ENCODE measurements around the gene MSRB3. TPM values are rescaled to one million over a fixed set of nuclear protein-coding genes. Genes with fewer than 3 reads are reported as not detected.

MSRB3 gene
- total and polyA plus RNA-seq, 10 of the 15 experiments (the other 5 are each of a cell fraction or from before 2014, with no cell fraction given): 0.07 to 2.7 (median 1.3) TPM

GRCh38 chr12:65403188-65403587 is 124.7 kb downstream of the MSRB3 start:
- in situ Hi-C loops (cut with MboI): no loop called here
- Histone ChIP-seq H3K4me1 (ENCODE audit: control insufficient read depth, insufficient read depth, low read length) (no peaks in the 10 kb centered on the region), H2AFZ (ENCODE audit: control insufficient read depth, low read depth, low read length) (no peak overlapping the region), H3K9ac (ENCODE audit: control insufficient read depth, insufficient read depth, low read length) (no peak overlapping the region), H4K20me1 (ENCODE audit: control insufficient read depth, insufficient read depth) (no peaks in the 10 kb centered on the region), H3K79me2 (ENCODE audit: control insufficient read depth, insufficient read depth, low read length) (no peaks in the 10 kb centered on the region), H3K9me3 (replicated peaks; ENCODE audit: control insufficient read depth, insufficient read depth, low read length) (no peaks in the 10 kb centered on the region), H3K36me3 (ENCODE audit: control insufficient read depth in 2 of 2, insufficient read depth in 2 of 2, low read length in 1 of 2) (no peaks in the 10 kb centered on the region), H3K4me3 (no peak overlapping the region), H3K4me2 (ENCODE audit: control insufficient read depth, insufficient read depth) (no peak overlapping the region), H3K27ac (ENCODE audit: control insufficient read depth, insufficient read depth) (no peak overlapping the region), H3K27me3 (replicated peaks in 1 of 2; ENCODE audit: control insufficient read depth in 2 of 2, insufficient read depth in 2 of 2, low read length in 1 of 2) (no peaks in the 10 kb centered on the region)
- no peak for DNase-seq (ENCODE audit: low read depth, low spot score)
- 29% methylated on average over 5 of the region's 5 CpGs for WGBS (ENCODE audit: insufficient coverage, insufficient replicate concordance, low lambda C conversion rate, missing lambda C conversion rate)
- ChIA-PET SMC1A (ENCODE audit: uncharacterized antibody, unreplicated experiment) (no interaction called here), POLR2A (no interaction called here), RAD21 (ENCODE audit: unreplicated experiment) (no interaction called here), CTCF (no interaction called here)
- TF ChIP-seq NBN (IDR thresholded peaks at IDR 0.05) (no peak), SPI1 (IDR thresholded peaks at IDR 0.05; ENCODE audit: borderline replicate concordance, insufficient read depth, low read depth, low read length) (no peak), ZBTB4 (CRISPR knock-in tag; IDR thresholded peaks at IDR 0.05) (no peak), POLR2AphosphoS5 (IDR thresholded peaks at IDR 0.05; ENCODE audit: low read length) (no peak)
- BruUV-seq (replicated peaks): no TSS peak
- ATAC-seq: no peak
- no peak for FAIRE-seq
- intact Hi-C loops (cut with micrococcal nuclease; ENCODE audit: unreplicated experiment): no loop called here

Data from GM12878 (cell line).